Smooth muscle cell (in vitro differentiated cells): ENCODE data around the gene NOP9. TPM values are rescaled to one million over a fixed set of nuclear protein-coding genes. Genes with fewer than 3 reads are reported as not detected.
A peak's percentile ranks its signal among the peaks of the same experiment; 100 is the strongest.

ENCODE experiments used
- DNase-seq: peaks from one replicate; lab custom pipeline; 2025; ENCODE audit not compliant: unreplicated experiment; lab: John Stamatoyannopoulos, UW
- H2AFZ ChIP-seq: fragments of 200-600 bp; sonication (generic); 2 replicates; pipeline ENCODE4 v1.6.0; 2016; ENCODE audit warnings: antibody characterized with exemption, low read depth, mild to moderate bottlenecking
- H3F3A ChIP-seq: fragments of 200-600 bp; sonication (generic); 2 replicates; pipeline ENCODE4 v1.6.0; 2017; ENCODE audit warnings: antibody characterized with exemption, low read depth
- H3K27ac ChIP-seq: fragments of 200-600 bp; sonication (generic); 2 replicates; pipeline ENCODE4 v1.5.1; 2016; ENCODE audit warnings: low read depth, mild to moderate bottlenecking
- H3K27me3 ChIP-seq: fragments of 200-600 bp; sonication (generic); 2 replicates; pipeline ENCODE4 v1.6.1; 2016; ENCODE audit warnings: low read depth, mild to moderate bottlenecking
- H3K36me3 ChIP-seq: fragments of 200-600 bp; sonication (generic); 2 replicates; pipeline ENCODE4 v1.5.1; 2016; ENCODE audit warnings: low read depth
- H3K4me1 ChIP-seq: fragments of 200-600 bp; sonication (generic); 2 replicates; pipeline ENCODE4 v1.5.1; 2016; ENCODE audit warnings: low read depth
- H3K4me2 ChIP-seq: fragments of 200-600 bp; sonication (generic); 2 replicates; pipeline ENCODE4 v1.6.0; 2016; ENCODE audit warnings: mild to moderate bottlenecking
- H3K4me3 ChIP-seq: fragments of 200-600 bp; sonication (generic); 2 replicates; pipeline ENCODE4 v1.5.1; 2016; ENCODE audit warnings: mild to moderate bottlenecking
- H3K79me2 ChIP-seq: fragments of 200-600 bp; sonication (generic); 2 replicates; pipeline ENCODE4 v1.6.0; 2016; ENCODE audit warnings: low read depth, mild to moderate bottlenecking
- H3K9ac ChIP-seq: fragments of 200-600 bp; sonication (generic); 2 replicates; pipeline ENCODE4 v1.6.0; 2016; ENCODE audit warnings: low read depth
- H3K9me3 ChIP-seq: fragments of 200-600 bp; sonication (generic); replicated peaks from 2 replicates; pipeline ENCODE4 v1.5.1; 2016; ENCODE audit warnings: low read depth
- H4K20me1 ChIP-seq: fragments of 200-600 bp; sonication (generic); 2 replicates; pipeline ENCODE4 v1.6.0; 2016; ENCODE audit warnings: low read depth
- CTCF ChIP-seq: fragments of 200-600 bp; sonication (generic); IDR thresholded peaks from 2 replicates; pipeline ENCODE4 v1.5.1; 2017; ENCODE audit warnings: borderline replicate concordance, mild to moderate bottlenecking, antibody characterized with exemption; ENCODE audit not compliant: insufficient read depth, poor library complexity, severe bottlenecking
- WGBS: methylation state at CpG from one replicate; pipeline ENCODE4 v1.1.7; 2016; ENCODE audit warnings: low lambda C conversion rate; 5-methylcytosine and 5-hydroxymethylcytosine counted together
- polyA plus RNA-seq: library from polyadenylated mRNA; unstranded; fragments of >200 nt; fragmentation: Nextera tagmentation; extraction: Ambion mirVana; gene quantifications from 2 replicates; pipeline ENCODE4 v1.2.1, GENCODE V29; 2016
- total RNA-seq: library from RNA; depleted of rRNA; stranded (reverse); fragments of >200 nt; gene quantifications from 2 replicates; pipeline ENCODE4 v1.2.3, GENCODE V29; 2014

NOP9 gene
- total and polyA plus RNA-seq, 2 experiments from 2014 or later: 3.3 to 9.3 TPM

GRCh38 chr14:24252289-24253124 is 47.1 kb upstream of the NOP9 start:
- peaks cover 4% of the 10 kb centered on the region for H3K4me1 ChIP-seq
- no peaks in the 10 kb centered on the region for H3K27me3 ChIP-seq
- H3K9me3 ChIP-seq: no peaks in the 10 kb centered on the region
- H3K4me3 ChIP-seq: no peak overlapping the region
- H3K27ac ChIP-seq: peak overlapping the region; percentile 90
- no peak overlapping the region for H2AFZ ChIP-seq
- 87% methylated on average over 11 of the region's 11 CpGs for WGBS
- H3F3A ChIP-seq: no peaks in the 10 kb centered on the region
- no peak for TF ChIP-seq CTCF
- no peak for DNase-seq
- no peaks in the 10 kb centered on the region for H3K79me2 ChIP-seq
- peak overlapping the region; percentile 32 for H3K4me2 ChIP-seq
- H3K9ac ChIP-seq: peak overlapping the region; percentile 67
- no peaks in the 10 kb centered on the region for H3K36me3 ChIP-seq
- no peaks in the 10 kb centered on the region for H4K20me1 ChIP-seq

GRCh38 chr14:24253936-24254335 is 45.7 kb upstream of the NOP9 start:
- WGBS: 90% methylated on average over 7 of the region's 7 CpGs
- Histone ChIP-seq H3K4me1 (peaks cover 4% of the 10 kb centered on the region), H4K20me1 (no peaks in the 10 kb centered on the region), H3K4me3 (no peak overlapping the region), H3K9ac (no peak overlapping the region), H3K9me3 (no peaks in the 10 kb centered on the region), H3K4me2 (no peak overlapping the region), H3K79me2 (no peaks in the 10 kb centered on the region), H3K36me3 (no peaks in the 10 kb centered on the region), H3K27me3 (no peaks in the 10 kb centered on the region), H2AFZ (no peak overlapping the region), H3F3A (no peaks in the 10 kb centered on the region), H3K27ac (no peak overlapping the region)
- TF ChIP-seq CTCF: no peak
- DNase-seq: no peak

GRCh38 chr14:24254630-24255392 is 44.8 kb upstream of the NOP9 start:
- Histone ChIP-seq H4K20me1 (no peaks in the 10 kb centered on the region), H3K79me2 (no peaks in the 10 kb centered on the region), H3K4me2 (no peak overlapping the region), H3F3A (no peaks in the 10 kb centered on the region), H2AFZ (no peak overlapping the region), H3K27ac (no peak overlapping the region), H3K9me3 (no peaks in the 10 kb centered on the region), H3K36me3 (no peaks in the 10 kb centered on the region), H3K27me3 (no peaks in the 10 kb centered on the region), H3K9ac (no peak overlapping the region), H3K4me1 (peaks cover 4% of the 10 kb centered on the region), H3K4me3 (no peak overlapping the region)
- no peak for TF ChIP-seq CTCF
- DNase-seq: no peak
- WGBS: 96% methylated on average over 19 of the region's 19 CpGs
